Measurements from ENCODE around the gene KCNJ11.

The KCNJ11 gene

DNA sequence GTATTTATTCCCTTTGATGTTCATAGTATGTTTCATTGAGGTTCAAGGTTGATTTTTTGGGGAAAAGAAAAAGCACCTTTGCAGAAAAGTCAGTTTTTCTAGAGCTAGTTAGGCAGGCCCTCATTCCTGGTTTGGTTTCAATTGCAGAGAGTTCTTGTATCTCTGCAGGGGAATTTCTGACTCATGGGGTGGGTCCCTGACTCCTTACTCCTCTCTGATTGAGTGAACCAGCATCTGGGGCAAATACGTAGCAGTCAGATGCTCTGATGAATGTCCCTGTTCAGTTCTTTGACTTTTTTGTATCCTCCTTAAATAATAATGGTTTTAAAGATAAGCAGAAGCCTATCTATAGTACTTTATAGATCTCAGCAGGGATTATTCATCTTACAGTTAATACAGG is 44.6 kb downstream of the KCNJ11 start:
- no peak for DNase-seq (ENCODE audit: low spot score)
- TF ChIP-seq, protein P1, sequence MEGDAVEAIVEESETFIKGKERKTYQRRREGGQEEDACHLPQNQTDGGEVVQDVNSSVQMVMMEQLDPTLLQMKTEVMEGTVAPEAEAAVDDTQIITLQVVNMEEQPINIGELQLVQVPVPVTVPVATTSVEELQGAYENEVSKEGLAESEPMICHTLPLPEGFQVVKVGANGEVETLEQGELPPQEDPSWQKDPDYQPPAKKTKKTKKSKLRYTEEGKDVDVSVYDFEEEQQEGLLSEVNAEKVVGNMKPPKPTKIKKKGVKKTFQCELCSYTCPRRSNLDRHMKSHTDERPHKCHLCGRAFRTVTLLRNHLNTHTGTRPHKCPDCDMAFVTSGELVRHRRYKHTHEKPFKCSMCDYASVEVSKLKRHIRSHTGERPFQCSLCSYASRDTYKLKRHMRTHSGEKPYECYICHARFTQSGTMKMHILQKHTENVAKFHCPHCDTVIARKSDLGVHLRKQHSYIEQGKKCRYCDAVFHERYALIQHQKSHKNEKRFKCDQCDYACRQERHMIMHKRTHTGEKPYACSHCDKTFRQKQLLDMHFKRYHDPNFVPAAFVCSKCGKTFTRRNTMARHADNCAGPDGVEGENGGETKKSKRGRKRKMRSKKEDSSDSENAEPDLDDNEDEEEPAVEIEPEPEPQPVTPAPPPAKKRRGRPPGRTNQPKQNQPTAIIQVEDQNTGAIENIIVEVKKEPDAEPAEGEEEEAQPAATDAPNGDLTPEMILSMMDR (IDR thresholded peaks at IDR 0.05; ENCODE audit: extremely low read depth, insufficient read depth, missing control alignments), result no peak
- in situ Hi-C loops (cut with MboI; ENCODE audit: low pct_unique_long_range_greater_than_20kb, low sequenced_read_pairs, unreplicated experiment), result no loop called here

DNA sequence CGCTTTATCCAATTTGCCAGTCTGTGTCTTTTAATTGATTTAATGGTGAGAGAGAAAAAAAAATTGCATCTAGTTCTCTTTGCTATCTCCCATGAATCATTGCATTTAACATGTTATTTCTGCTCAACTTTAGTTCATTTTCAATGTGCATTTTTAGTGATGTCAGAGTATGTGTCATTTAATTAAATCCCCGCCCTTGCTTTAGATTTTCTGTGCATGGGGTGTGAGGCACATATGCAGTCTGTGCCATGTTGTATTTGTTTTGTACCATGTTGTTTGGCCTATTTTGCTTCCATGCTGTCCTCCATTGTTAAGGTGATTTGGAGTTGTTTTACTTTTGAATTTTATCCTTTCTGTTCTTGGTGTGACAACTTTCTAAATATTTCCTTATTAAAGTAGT is 45.2 kb downstream of the KCNJ11 start:
- in situ Hi-C loops (cut with MboI; ENCODE audit: low pct_unique_long_range_greater_than_20kb, low sequenced_read_pairs, unreplicated experiment), result no loop called here
- DNase-seq (ENCODE audit: low spot score), result no peak
- TF ChIP-seq, protein P1 (IDR thresholded peaks at IDR 0.05; ENCODE audit: extremely low read depth, insufficient read depth, missing control alignments), result no peak
